Left colon (tissue), 2 donors: ENCODE data around the gene DES. TPM values are rescaled to one million over a fixed set of nuclear protein-coding genes. Genes with fewer than 3 reads are reported as not detected.
"Not testable (repeated sequence)": the region's sequence is repeated elsewhere in the genome, so short reads cannot be mapped to it uniquely, and the experiment has no call there.

Experiments used
- ATAC-seq: fragments of 200-7000 bp; cut with Tn5 transposase; one replicate; pipeline ENCODE4 v1.9.1; 2020; ENCODE audit warnings: mild to moderate bottlenecking, moderate library complexity
- DNase-seq, 2 donors: peaks; one replicate each; pipeline ENCODE4 v3.0.0-alpha.2; 2020
- intact Hi-C, 2 donors: fragments of 100-400 bp; cut with DNase I in 1 of 2; cut with micrococcal nuclease in 1 of 2; formaldehyde crosslinking; loops; one replicate each; pipeline versions ENCODE4 v1.11.2 to v1.14.0; 2022; cut with DNase I, micrococcal nuclease
- total RNA-seq, 2 donors: library from RNA; stranded (reverse); fragmentation: NEBNext Ultra II Directional; extraction: Animal tissue kit (Norgen Biotek cat#: 25700); gene quantifications; one replicate each; pipeline ENCODE4 v1.2.1, GENCODE V29; 2021
- donor health status: DM: no; HTN: no; CAD: no.
- donor health status: DM: yes; HTN: yes; CAD: no.

Gene DES
- total RNA-seq, 2 donors from 2014 or later, result 18.5 to 706 TPM

DNA sequence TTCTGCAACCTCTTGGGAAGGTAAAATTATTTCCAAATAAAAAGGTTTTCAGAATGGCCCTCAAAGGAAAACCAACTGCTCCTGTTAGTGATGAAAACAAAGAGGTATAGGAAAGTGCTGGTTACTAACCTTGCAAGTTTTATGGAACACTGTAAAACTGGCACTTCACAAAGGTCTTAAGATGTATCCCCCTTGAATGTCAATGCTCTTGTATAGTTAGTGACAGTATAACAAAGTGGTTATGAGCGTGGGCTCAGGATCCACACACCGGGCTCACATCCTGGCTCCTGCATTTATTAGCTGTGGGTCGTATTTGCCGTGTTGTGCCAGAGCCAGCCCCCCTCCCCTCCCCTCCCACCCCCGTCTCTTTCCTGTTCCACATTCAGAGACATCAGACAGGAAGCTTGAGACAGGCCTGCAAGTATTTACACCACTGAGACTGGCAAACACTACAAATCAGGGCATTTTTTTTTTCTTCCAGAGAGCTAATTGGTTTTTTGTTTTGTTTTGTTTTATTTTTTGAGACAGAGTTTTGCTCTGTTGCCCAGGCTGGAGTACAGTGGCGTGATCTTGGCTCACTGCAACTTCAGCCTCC, 21.2 kb upstream of the DES start:
- intact Hi-C loops, result no loop called here
- ATAC-seq (no peak), DNase-seq (no peak)

GRCh38 chr2:219398721-219399363, 19.3 kb upstream of the DES start:
- intact Hi-C loops, result no loop called here
- peak; percentile 83 for ATAC-seq
- peak; percentile 54 to 63 for DNase-seq

DNA sequence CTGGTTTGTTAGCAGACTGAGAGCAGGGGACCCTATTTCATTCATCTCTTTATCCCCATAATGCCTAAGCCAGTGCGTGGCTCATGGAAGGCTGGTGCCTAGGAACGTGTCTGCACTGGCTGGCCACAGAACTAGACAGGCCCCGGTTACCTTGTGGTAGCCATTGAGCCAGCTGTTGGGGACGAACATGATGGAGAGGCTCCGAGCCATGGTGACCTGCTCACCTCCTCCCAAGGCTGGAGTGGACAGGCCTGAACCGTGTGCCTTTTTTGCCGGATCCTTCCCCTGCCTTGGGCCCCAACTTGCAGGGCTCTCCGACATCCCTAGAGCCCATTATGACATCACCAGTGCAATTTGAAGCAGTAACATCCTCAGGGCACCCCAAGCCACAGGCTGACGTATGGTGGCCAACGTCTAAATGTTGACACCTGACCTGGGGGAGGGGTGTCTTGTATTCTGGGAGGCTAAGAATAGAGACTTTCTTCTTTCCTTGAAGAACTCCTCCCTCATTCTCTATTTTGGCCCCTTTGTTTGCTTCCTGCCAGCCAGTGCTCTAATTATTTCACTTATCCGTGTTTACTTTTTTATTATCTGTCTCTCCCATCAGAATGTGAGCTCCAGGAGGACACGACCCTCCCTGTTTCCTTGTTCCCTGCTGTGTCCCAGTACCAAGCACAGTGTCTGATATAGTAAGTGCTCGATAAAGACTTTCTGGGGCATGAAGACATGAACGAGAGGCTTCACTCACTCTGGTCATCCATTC, 18.3 kb upstream of the DES start:
- DNase-seq (no peak), ATAC-seq (peak; percentile 7)
- intact Hi-C loops, result loop anchor here in 1 of 2 donors (10.0 kb wide), 1 partner anchor 135 kb away; no protein-coding TSS in a partner anchor

DNA sequence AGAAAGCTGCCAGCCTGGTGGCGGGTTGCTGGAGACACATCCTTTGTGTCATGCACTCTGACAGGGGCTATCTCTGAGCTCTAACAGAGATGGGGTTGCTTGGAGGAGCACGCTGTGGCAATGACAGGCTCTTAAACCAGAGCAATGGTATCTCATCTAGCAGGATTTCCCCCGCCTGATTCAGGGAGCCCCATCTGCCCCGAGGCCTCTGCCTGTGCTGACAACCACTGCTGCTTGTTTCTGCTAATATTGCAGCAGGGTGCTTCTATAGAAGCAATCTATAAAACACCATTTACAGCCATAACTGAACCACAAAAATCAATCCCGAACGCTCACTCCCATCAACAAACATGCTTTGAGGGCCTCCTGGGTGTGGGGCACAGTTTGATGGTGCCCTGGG, 17.6 kb upstream of the DES start:
- ATAC-seq (no peak), DNase-seq (no peak)
- intact Hi-C loops, result loop anchor here in 1 of 2 donors (10.0 kb wide), 1 partner anchor 134 kb away; no protein-coding TSS in a partner anchor

DNA sequence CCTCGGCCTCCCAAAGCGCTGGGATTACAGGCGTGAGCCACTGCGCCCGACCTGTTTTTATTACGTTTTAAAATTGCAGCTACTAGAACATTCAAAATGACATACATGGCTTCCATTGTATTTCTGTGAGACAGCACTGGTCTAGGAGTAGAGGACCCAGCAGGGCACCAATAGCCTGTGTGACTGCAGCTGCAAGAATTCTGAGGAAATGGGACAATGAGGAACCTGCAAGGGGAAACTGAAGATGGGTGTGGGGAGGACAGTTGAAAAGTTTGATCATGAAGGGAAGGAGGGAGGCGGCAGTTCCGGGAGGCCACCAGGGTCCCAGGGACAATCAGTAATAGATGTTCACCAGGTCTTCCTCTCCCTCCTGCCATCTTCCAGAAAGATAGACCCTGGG, 16.6 kb upstream of the DES start:
- intact Hi-C loops, result loop anchor here (2.0 to 10.0 kb wide), 2 partner anchors 129 to 133 kb away; no protein-coding TSS in a partner anchor
- ATAC-seq (no peak), DNase-seq (no peak)

- ATAC-seq, result peak; percentile 43
- intact Hi-C loops, result loop anchor here (2.0 to 10.0 kb wide), 2 partner anchors 128 to 132 kb away; no protein-coding TSS in a partner anchor
- peak; percentile 57 to 67 for DNase-seq
Observed at GRCh38 chr2:219402665-219403515, 15.3 kb upstream of the DES start.

DNA sequence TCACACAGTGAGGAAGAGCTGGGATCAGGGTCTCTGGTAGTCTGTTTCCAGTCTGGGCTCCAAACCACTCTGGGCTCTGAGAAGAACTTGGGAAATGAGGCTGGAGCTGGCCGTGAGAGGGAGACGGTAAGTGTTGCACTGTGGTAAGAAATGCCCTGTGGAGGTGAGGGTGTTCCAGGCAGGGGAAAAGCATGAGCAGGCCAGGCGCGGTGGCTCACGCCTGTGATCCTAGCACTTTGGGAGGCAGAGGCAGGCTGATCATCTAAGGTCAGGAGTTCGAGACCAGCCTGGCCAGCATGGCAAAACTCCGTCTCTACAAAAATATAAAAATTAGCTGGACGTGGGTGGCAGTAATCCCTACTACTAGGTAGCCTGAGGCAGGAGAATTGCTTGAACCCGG, 14.3 kb upstream of the DES start:
- intact Hi-C loops, result loop anchor here (2.0 to 10.0 kb wide), 2 partner anchors 127 to 131 kb away; no protein-coding TSS in a partner anchor
- ATAC-seq (no peak), DNase-seq (no peak)

DNA sequence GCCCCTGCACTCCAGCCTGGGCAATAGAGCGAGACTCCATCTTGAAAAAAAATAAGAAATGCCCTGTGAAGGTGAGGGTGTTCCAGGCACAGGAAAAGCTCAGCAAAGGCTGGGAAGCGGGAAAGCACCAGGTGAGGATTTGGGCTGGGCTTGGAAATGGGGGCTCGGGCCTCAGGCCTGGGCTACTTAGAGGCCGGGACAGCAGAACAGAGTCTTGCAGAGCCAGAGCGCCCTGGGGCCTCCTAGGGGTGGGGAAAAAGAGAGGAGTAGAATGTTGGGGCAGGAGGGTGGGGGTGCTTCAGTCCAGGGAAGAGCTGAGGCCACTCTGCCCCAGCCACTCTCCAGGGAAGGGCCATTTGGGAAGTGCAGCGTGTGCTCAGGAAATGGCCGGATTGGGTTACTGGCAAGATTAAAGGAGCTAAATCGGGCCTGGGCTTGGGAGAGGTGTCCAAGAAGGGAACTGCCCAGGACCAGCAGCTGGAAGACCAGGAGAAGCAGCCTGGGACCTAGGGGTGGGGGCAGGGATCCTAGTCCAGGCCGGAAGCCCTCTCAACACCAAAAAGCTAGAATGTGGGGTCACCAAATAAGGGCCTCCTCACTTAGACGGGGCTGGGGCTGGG, 13.8 kb upstream of the DES start:
- intact Hi-C loops, result loop anchor here in 1 of 2 donors (10.0 kb wide), 1 partner anchor 130 kb away; no protein-coding TSS in a partner anchor
- ATAC-seq (no peak), DNase-seq (no peak)

DNA sequence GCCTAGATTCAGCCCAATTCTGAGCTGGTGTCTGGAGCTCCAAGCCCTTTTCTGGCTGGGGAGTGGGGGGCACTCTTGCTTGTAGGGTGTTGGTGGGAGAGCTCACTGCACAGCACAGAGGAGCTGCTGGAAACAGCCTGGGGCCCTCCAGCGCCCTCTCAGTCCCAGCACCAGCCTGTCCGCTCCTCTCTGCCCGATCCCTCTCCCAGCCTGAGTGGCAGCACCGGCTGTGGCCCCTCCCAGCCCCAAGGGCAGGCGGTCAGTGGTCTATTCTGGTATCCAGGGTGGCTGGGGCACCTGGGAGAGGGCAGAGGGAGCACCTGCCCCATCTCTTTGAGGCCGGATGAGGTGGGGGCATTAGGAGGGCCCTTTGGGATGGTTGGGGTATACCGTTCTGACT, 13.2 kb upstream of the DES start:
- intact Hi-C loops, result loop anchor here in 1 of 2 donors (10.0 kb wide), 1 partner anchor 130 kb away; no protein-coding TSS in a partner anchor
- ATAC-seq, result no peak
- no peak for DNase-seq

DNA sequence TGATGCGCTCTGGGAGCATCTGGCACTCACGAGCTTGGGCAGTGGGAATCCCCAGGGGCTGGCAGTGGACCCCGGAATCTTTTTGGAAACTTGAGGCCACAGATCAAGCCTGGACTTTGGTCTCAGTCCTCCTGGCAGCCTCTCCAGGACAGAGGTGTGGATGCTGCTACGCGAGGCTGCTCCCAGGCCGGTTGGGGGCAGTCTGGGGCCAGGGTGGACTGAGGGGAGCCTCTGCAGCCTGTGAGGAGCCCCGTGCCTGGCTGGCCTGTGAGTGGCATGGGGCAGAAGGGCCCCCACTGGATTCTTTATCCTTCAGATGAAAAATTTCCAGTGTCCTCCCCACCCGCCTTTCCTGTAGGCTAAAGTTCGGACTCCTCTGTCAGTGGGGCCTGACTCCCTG, 12.7 kb upstream of the DES start:
- DNase-seq, result peak in 1 of 2 donors; percentile 68
- peak; percentile 44 for ATAC-seq
- intact Hi-C loops, result loop anchor here in 1 of 2 donors (10.0 kb wide), 1 partner anchor 129 kb away; no protein-coding TSS in a partner anchor

- ATAC-seq (no peak), DNase-seq (no peak)
- intact Hi-C loops, result loop anchor here in 1 of 2 donors (10.0 kb wide), 1 partner anchor 129 kb away; no protein-coding TSS in a partner anchor
Observed at GRCh38 chr2:219405958-219406860, 12.0 kb upstream of the DES start.

- intact Hi-C loops, result loop anchor here in 1 of 2 donors (10.0 kb wide), 1 partner anchor 128 kb away; no protein-coding TSS in a partner anchor
- no peak for ATAC-seq
- DNase-seq, result peak in 1 of 2 donors; percentile 80
Observed at GRCh38 chr2:219406861-219407230, 11.3 kb upstream of the DES start.

GRCh38 chr2:219407343-219407742, 10.8 kb upstream of the DES start:
- DNase-seq, ATAC-seq: not testable (repeated sequence)
- intact Hi-C loops, result loop anchor here in 1 of 2 donors (10.0 kb wide), 1 partner anchor 127 kb away; no protein-coding TSS in a partner anchor

GRCh38 chr2:219408204-219408603, 10.0 kb upstream of the DES start:
- ATAC-seq, result no peak
- intact Hi-C loops, result loop anchor here in 1 of 2 donors (10.0 kb wide), 1 partner anchor 127 kb away; no protein-coding TSS in a partner anchor
- DNase-seq, result no peak

- no peak for ATAC-seq
- intact Hi-C loops, result loop anchor here in 1 of 2 donors (10.0 kb wide), 1 partner anchor 126 kb away; no protein-coding TSS in a partner anchor
- peak in 1 of 2 donors; percentile 71 for DNase-seq
Observed at GRCh38 chr2:219408631-219409030, 9.5 kb upstream of the DES start.

- no peak for ATAC-seq
- DNase-seq, result no peak
- intact Hi-C loops, result loop anchor here in 1 of 2 donors (10.0 kb wide), 1 partner anchor 125 kb away; no protein-coding TSS in a partner anchor
Observed at GRCh38 chr2:219409619-219410018, 8.6 kb upstream of the DES start.

- intact Hi-C loops, result no loop called here
- DNase-seq (no peak), ATAC-seq (no peak)
Observed at GRCh38 chr2:219410390-219410789, 7.8 kb upstream of the DES start.
